NB4 (cell line): ENCODE measurements around the gene DNAJC27.
"Not testable (repeated sequence)": the region's sequence is repeated elsewhere in the genome, so short reads cannot be mapped to it uniquely, and the experiment has no call there.

ENCODE experiments used
- DNase-seq: peaks from one replicate; pipeline ENCODE4 v3.0.0; 2010; ENCODE audit warnings: low read depth
- H3K4me3 ChIP-seq: one replicate; pipeline ENCODE4 v1.5.1; 2011; ENCODE audit warnings: mild to moderate bottlenecking, low read depth, low read length, moderate library complexity
- CTCF ChIP-seq: IDR thresholded peaks from one replicate; pipeline ENCODE4 v1.5.1; 2012; ENCODE audit warnings: low read depth, low read length
- MAX ChIP-seq: IDR thresholded peaks from 2 replicates; pipeline ENCODE4 v1.6.1; 2011; ENCODE audit warnings: low read depth, low read length
- MYC ChIP-seq: IDR thresholded peaks from 2 replicates; pipeline ENCODE4 v1.6.1; 2011; ENCODE audit warnings: low read depth, low read length
- POLR2A ChIP-seq: IDR thresholded peaks from 2 replicates; pipeline ENCODE4 v1.6.1; 2011; ENCODE audit warnings: mild to moderate bottlenecking; ENCODE audit not compliant: insufficient read length; ENCODE audit errors: extremely low read depth

DNAJC27 gene

GRCh38 chr2:24971536-24972314 is at the start of gene DNAJC27:
DNAJC27 (minus strand) TSS chr2:24971955; CDS start chr2:24971904, 51 bp downstream.
- TF ChIP-seq POLR2A (peak; percentile 73), MYC (peak; percentile 90), MAX (peak; percentile 82), CTCF (no peak)
- H3K4me3 ChIP-seq = peak within 1 kb of the TSS; percentile 82
- DNase-seq = peak; percentile 99

DNA sequence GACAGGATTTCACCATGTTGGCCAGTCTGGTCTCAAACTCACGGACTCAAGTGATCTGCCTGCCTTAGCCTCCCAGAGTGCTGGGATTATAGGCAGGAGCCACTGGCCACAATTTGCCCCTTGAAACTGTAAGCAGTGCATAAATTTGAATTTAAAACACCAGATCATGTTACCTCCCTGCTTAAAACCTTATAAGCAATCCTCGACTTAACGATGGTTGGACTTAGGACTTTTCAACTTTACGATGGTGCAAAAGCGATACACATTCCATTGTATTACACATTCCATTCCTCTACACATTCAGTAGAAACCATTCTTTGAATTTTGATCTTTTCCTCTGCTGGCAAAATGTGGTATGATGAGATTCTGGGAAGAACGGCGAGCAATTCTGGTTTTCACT is 46.9 kb upstream of the DNAJC27 start:
- DNase-seq = no peak
- no peak overlapping the region for H3K4me3 ChIP-seq
- TF ChIP-seq MAX (no peak), POLR2A (no peak), CTCF (no peak), MYC (no peak)

DNA sequence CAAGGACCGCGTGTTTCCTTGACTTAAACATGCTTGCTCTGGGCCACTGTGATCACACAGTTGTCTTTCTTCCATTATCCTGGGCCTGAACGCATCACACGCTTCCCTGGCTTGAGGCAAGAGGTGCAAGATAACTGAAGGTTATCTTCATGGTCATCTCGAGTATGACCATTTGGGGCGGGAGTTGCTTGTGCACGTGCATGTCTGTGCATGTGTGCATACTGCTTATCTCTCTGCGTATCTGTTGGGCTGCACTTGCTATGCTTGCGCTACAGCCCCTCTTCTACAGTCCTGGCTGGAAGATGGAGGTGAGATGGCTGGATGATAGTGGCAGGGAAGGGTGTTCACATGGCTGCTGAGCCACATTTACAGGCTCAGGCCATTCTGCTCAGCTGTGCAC is 42.9 kb upstream of the DNAJC27 start:
- DNase-seq = no peak
- no peak for TF ChIP-seq MYC
- TF ChIP-seq CTCF = no peak
- TF ChIP-seq POLR2A = no peak
- TF ChIP-seq MAX = no peak
- H3K4me3 ChIP-seq = no peak overlapping the region

GRCh38 chr2:25011342-25011741 is 39.6 kb upstream of the DNAJC27 start:
- H3K4me3 ChIP-seq, DNase-seq: not testable (repeated sequence)

- DNase-seq = peak; percentile 49
- TF ChIP-seq POLR2A (no peak), MYC (0 out of 2 replicates have a peak, but pooled peaks have one; percentile 31), MAX (peak; percentile 27; the same call in 1 of the 2 replicates), CTCF (peak; percentile 8)
- no peak overlapping the region for H3K4me3 ChIP-seq
Observed at GRCh38 chr2:25009954-25010353, 38.2 kb upstream of the DNAJC27 start.

DNA sequence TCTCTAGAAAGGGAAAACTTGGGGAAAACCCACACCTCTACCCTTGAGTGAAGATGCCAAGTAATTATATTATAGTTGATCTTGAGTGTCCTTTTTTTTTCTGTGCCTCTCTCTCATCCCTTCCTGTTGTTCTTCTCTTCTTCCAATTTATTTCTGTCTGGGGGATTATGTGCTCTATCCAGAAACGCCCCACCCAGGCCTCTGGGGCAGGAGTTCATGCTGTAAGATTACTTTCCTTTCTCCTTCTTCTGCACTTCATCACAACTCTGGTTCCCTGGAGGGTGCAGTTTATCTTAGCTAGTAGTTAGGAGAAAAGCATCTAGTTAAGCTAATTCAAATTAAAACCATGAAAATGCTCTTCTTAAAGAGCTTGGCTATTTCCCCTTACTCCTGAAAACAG is 30.3 kb upstream of the DNAJC27 start:
- DNase-seq = no peak
- TF ChIP-seq MAX (no peak), MYC (no peak), POLR2A (no peak), CTCF (no peak)
- no peak overlapping the region for H3K4me3 ChIP-seq
